ENCODE results near the gene HPSE. TPM values are rescaled to one million over a fixed set of nuclear protein-coding genes. Genes with fewer than 3 reads are reported as not detected.

HPSE gene
- total RNA-seq, 1 experiment from 2014 or later = 12.6 TPM

GRCh38 chr4:83320548-83320947 is 14.1 kb downstream of the HPSE start:
- no peaks in the 10 kb centered on the region for H3K9me3 ChIP-seq (ENCODE audit: control insufficient read depth in 1 of 2, insufficient read depth in 1 of 2, low read depth in 1 of 2, low read length in 2 of 2)
- H3K4me3 ChIP-seq (replicated peaks in 1 of 2; ENCODE audit: low read depth in 1 of 2, low read length in 2 of 2) = no peak overlapping the region
- H3K27me3 ChIP-seq (ENCODE audit: insufficient read depth, low read length) = no peaks in the 10 kb centered on the region
- H3K36me3 ChIP-seq (ENCODE audit: control insufficient read depth in 1 of 2, insufficient read depth in 2 of 2, low read length in 2 of 2) = no peaks in the 10 kb centered on the region
- BruUV-seq (replicated peaks) = no TSS peak
- ChIA-PET POLR2A (interaction anchor here (0.7 kb wide), 1 partner anchor 11 kb away, joined by 3 read pairs; no protein-coding TSS in a partner anchor), RAD21 (ENCODE audit: low non-redundant PET in 1 of 2, low total read pairs in 2 of 2, uncharacterized antibody in 2 of 2, unreplicated experiment in 2 of 2) (no interaction called here), CTCF (no interaction called here)
- no peak overlapping the region for H3K9ac ChIP-seq (ENCODE audit: low read length)
- H4K20me1 ChIP-seq (ENCODE audit: insufficient read depth) = no peaks in the 10 kb centered on the region
- no peak for TF ChIP-seq POLR2AphosphoS5 (IDR thresholded peaks at IDR 0.05; ENCODE audit: low read depth, low read length)
- TF ChIP-seq REST (IDR thresholded peaks at IDR 0.05; ENCODE audit: low read depth) = no peak
- TF ChIP-seq CEBPB (IDR thresholded peaks at IDR 0.05; ENCODE audit: low read depth) = no peak
- no peak for TF ChIP-seq ZFX (IDR thresholded peaks at IDR 0.05)
- TF ChIP-seq SRF (IDR thresholded peaks at IDR 0.05; ENCODE audit: low read depth) = no peak
- no peak for TF ChIP-seq MAX (IDR thresholded peaks at IDR 0.05)
- TF ChIP-seq EZH2phosphoT487 (IDR thresholded peaks at IDR 0.05; ENCODE audit: borderline replicate concordance) = no peak
- no peak for TF ChIP-seq FOSL1 (IDR thresholded peaks at IDR 0.05; ENCODE audit: low read depth)
- no peak for TF ChIP-seq JUND (IDR thresholded peaks at IDR 0.05)
- intact Hi-C loops (cut with micrococcal nuclease) = no loop called here
- ATAC-seq = no peak
- DNase-seq (ENCODE audit: low read depth, low spot score) = no peak
- no peaks in the 10 kb centered on the region for H3K79me2 ChIP-seq (ENCODE audit: insufficient read depth, low read length)
- no peaks in the 10 kb centered on the region for H3K4me1 ChIP-seq (ENCODE audit: control insufficient read depth in 1 of 2, insufficient read depth in 2 of 2, low read length in 2 of 2)
- no peaks in the 10 kb centered on the region for H3K9me2 ChIP-seq (ENCODE audit: insufficient read depth)
- H2AFZ ChIP-seq (ENCODE audit: low read depth, low read length, poor library complexity, severe bottlenecking) = no peak overlapping the region
- H3K27ac ChIP-seq (ENCODE audit: low read depth, low read length) = no peak overlapping the region
- H3K4me2 ChIP-seq (ENCODE audit: low read length) = no peak overlapping the region
